Natural killer cell treated with Interleukin-12 subunit alpha and Interleukin-12 subunit beta and Interleukin-15 and Interleukin-18, amount 100 ng/mL, for 72 hours (primary cell): ENCODE results near the gene LYSET. TPM values are rescaled to one million over a fixed set of nuclear protein-coding genes. Genes with fewer than 3 reads are reported as not detected.

Experiments
- ATAC-seq, 2 donors: fragments of 150-1000 bp; cut with Tn5 transposase in 1 of 2; sonication (Bioruptor Pico), chemical (Tn5 transposase) in 1 of 2; 2 replicates each; pipeline ENCODE4 v1.10.0; 2021
- DNase-seq: peaks from one replicate; pipeline ENCODE4 v3.0.0; 2022; ENCODE audit warnings: low spot score
- H3K27ac Mint-ChIP-seq, 2 donors: 1 replicate in 1 of 2; 2 replicates in 1 of 2; pipeline ENCODE4 v1.8.0; 2022; ENCODE audit warnings: mixed read lengths in 2 of 2, mild to moderate bottlenecking in 1 of 2, moderate library complexity in 1 of 2
- H3K27me3 Mint-ChIP-seq, 2 donors: 1 replicate in 1 of 2; 2 replicates in 1 of 2; pipeline ENCODE4 v1.8.0; 2022; ENCODE audit warnings: mixed read lengths in 2 of 2
- H3K36me3 Mint-ChIP-seq: one replicate; pipeline ENCODE4 v1.8.0; 2022; ENCODE audit warnings: mixed read lengths
- H3K4me1 Mint-ChIP-seq, 2 donors: 1 replicate in 1 of 2; 2 replicates in 1 of 2; pipeline ENCODE4 v1.8.0; 2022; ENCODE audit warnings: low read depth in 2 of 2, mixed read lengths in 2 of 2, mild to moderate bottlenecking in 1 of 2
- H3K4me3 Mint-ChIP-seq: one replicate; pipeline ENCODE4 v1.8.0; 2022; ENCODE audit warnings: mixed read lengths
- H3K9me3 Mint-ChIP-seq: 2 replicates; pipeline ENCODE4 v1.8.0; 2022; ENCODE audit warnings: mixed read lengths
- total RNA-seq, 2 donors: library from RNA; stranded (reverse); gene quantifications; one replicate each; pipeline ENCODE4 v1.2.3, GENCODE V29; 2022

Gene LYSET
- total RNA-seq, 2 donors from 2014 or later, result 8.6 to 11.5 TPM

- Mint-ChIP-seq H3K4me3 (peak overlapping the region; percentile 95), H3K27ac (peak overlapping the region; percentile 86 to 87), H3K4me1 (peaks cover 30 to 32% of the 10 kb centered on the region in 2 donors), H3K9me3 (no peaks in the 10 kb centered on the region), H3K27me3 (no peaks in the 10 kb centered on the region), H3K36me3 (peaks cover 13% of the 10 kb centered on the region)
- no peak for ATAC-seq
- DNase-seq, result no peak
These were observed 1.4 kb upstream of the LYSET start for GRCh38 chr14:93183596-93184317.

GRCh38 chr14:93185349-93185720 lies 218 bp downstream of the LYSET start:
- peaks cover 29 to 32% of the 10 kb centered on the region in 2 donors for H3K4me1 Mint-ChIP-seq
- ATAC-seq (no peak), DNase-seq (no peak)
- H3K27me3 Mint-ChIP-seq, result no peaks in the 10 kb centered on the region
- no peaks in the 10 kb centered on the region for H3K9me3 Mint-ChIP-seq
- H3K27ac Mint-ChIP-seq, result peak overlapping the region; percentile 86 to 93
- H3K36me3 Mint-ChIP-seq, result peaks cover 13% of the 10 kb centered on the region
- H3K4me3 Mint-ChIP-seq, result peak overlapping the region; percentile 95

GRCh38 chr14:93186466-93186865 lies 1.3 kb downstream of the LYSET start:
- peak overlapping the region in 1 of 2 donors; percentile 20 for H3K27ac Mint-ChIP-seq
- DNase-seq (no peak), ATAC-seq (no peak)
- peaks cover 29 to 32% of the 10 kb centered on the region in 2 donors for H3K4me1 Mint-ChIP-seq
- peaks cover 13% of the 10 kb centered on the region for H3K36me3 Mint-ChIP-seq
- H3K4me3 Mint-ChIP-seq, result peak overlapping the region; percentile 68
- H3K27me3 Mint-ChIP-seq, result no peaks in the 10 kb centered on the region
- H3K9me3 Mint-ChIP-seq, result no peaks in the 10 kb centered on the region

GRCh38 chr14:93186956-93187355 lies 1.8 kb downstream of the LYSET start:
- no peak for DNase-seq
- no peaks in the 10 kb centered on the region for H3K27me3 Mint-ChIP-seq
- ATAC-seq, result no peak
- no peaks in the 10 kb centered on the region for H3K9me3 Mint-ChIP-seq
- H3K4me3 Mint-ChIP-seq, result no peak overlapping the region
- H3K4me1 Mint-ChIP-seq, result peaks cover 27 to 28% of the 10 kb centered on the region in 2 donors
- H3K27ac Mint-ChIP-seq, result no peak overlapping the region
- H3K36me3 Mint-ChIP-seq, result peaks cover 9% of the 10 kb centered on the region

GRCh38 chr14:93195316-93195999 lies 10.3 kb downstream of the LYSET start:
- Mint-ChIP-seq H3K27ac (no peak overlapping the region), H3K4me1 (no peaks in the 10 kb centered on the region), H3K4me3 (no peak overlapping the region), H3K9me3 (no peaks in the 10 kb centered on the region), H3K36me3 (no peaks in the 10 kb centered on the region), H3K27me3 (no peaks in the 10 kb centered on the region)
- DNase-seq (no peak), ATAC-seq (no peak)

DNA sequence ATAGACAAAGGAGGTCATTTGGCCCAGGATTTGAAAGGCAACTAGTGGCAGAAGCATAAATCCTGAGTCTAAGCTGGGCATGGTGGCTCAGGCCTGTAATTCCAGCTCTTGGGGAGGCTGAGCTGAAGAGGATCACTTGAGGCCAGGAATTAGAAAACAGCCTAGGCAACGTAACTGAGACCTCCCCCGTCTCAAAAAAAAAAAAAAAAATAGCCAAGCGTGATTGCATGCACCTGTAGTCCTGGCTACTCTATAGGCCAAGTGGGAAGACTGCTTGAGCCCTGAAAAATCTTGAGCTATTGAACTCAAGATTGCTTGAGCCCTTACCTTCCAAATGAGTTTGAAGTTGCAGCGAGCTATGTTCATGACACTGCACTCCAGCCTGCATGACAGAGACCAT lies 13.9 kb downstream of the LYSET start:
- ATAC-seq, result no peak
- H3K4me1 Mint-ChIP-seq, result peaks cover 0 to 2% of the 10 kb centered on the region in 2 donors
- H3K9me3 Mint-ChIP-seq, result no peaks in the 10 kb centered on the region
- no peak overlapping the region for H3K4me3 Mint-ChIP-seq
- no peak for DNase-seq
- no peak overlapping the region for H3K27ac Mint-ChIP-seq
- H3K36me3 Mint-ChIP-seq, result no peaks in the 10 kb centered on the region
- H3K27me3 Mint-ChIP-seq, result no peaks in the 10 kb centered on the region

DNA sequence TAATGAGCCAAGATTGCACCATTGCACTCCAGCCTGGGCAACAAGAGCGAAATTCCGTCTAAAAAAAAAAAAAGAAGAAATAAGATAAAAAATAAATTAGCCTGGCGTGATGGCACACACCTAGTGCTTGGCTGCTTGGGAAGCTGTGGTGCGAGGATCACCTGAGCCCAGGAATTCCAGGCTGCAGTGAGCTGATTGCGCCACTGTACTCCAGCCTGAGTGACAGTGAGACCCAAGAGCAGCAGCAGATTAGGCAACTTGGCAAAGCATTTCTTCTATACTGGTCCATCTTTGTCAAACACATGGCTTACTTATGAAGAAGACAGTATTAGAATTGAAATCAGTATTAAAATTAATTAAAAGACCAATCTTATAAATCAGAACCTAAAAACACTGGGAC lies 15.4 kb downstream of the LYSET start:
- no peak for ATAC-seq
- Mint-ChIP-seq H3K4me3 (no peak overlapping the region), H3K27me3 (no peaks in the 10 kb centered on the region), H3K27ac (no peak overlapping the region), H3K4me1 (peaks cover 9 to 10% of the 10 kb centered on the region in 2 donors), H3K9me3 (no peaks in the 10 kb centered on the region), H3K36me3 (no peaks in the 10 kb centered on the region)
- DNase-seq, result no peak

GRCh38 chr14:93201155-93201704 lies 16.1 kb downstream of the LYSET start:
- Mint-ChIP-seq H3K4me1 (peaks cover 16 to 17% of the 10 kb centered on the region in 2 donors), H3K27ac (no peak overlapping the region), H3K27me3 (no peaks in the 10 kb centered on the region), H3K36me3 (no peaks in the 10 kb centered on the region), H3K9me3 (no peaks in the 10 kb centered on the region), H3K4me3 (no peak overlapping the region)
- no peak for ATAC-seq
- no peak for DNase-seq

DNA sequence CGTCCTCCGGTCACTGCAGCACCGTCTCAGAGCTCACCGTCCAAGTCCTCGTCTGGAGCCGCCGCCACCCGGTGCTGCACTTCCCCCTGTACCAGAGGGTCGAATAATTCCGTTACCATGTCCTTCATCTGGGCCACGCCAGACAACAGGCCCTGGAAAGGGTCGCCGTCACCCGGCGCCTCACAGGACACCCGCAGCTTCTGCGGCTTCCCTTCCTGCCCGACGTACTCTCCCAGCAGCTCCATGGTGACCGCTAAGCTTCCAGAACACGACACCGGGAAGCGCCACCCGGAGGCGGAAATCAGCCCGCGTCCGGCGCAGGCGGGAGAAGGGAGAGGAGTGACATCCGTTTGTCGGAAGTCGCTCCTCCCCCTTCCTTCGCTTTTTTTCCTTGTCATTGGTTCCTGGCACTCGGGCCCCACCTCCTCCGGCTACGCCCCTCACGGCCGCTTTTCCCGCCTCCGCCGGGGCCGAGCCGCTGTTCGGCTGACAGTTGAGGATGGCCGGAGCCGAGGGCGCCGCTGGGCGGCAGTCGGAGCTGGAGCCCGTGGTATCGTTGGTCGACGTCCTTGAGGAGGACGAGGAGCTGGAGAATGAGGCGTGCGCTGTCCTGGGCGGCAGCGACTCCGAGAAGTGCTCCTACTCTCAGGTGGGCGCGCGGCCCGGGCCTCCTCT lies 21.8 kb downstream of the LYSET start, which contains the start of the genes GON7 and UBR7:
GON7 (minus strand) TSS at position 273 of the 675 bp plus-strand sequence; CDS start at position 245, 28 bp downstream.
UBR7 (plus strand) TSS at position 464 of the 675 bp plus-strand sequence; CDS start at position 500, 36 bp downstream.
- H3K9me3 Mint-ChIP-seq, result no peaks in the 10 kb centered on the region
- DNase-seq (peak; percentile 94), ATAC-seq (peak; percentile 95 to 98)
- H3K27ac Mint-ChIP-seq, result peak within 1 kb of the TSS; percentile 97 to 99
- peaks cover 27 to 38% of the 10 kb centered on the region in 2 donors for H3K4me1 Mint-ChIP-seq
- H3K27me3 Mint-ChIP-seq, result no peaks in the 10 kb centered on the region
- H3K36me3 Mint-ChIP-seq, result peaks cover 5% of the 10 kb centered on the region
- peak within 1 kb of the TSS; percentile 89 for H3K4me3 Mint-ChIP-seq

GRCh38 chr14:93207468-93208308 lies 22.6 kb downstream of the LYSET start:
- Mint-ChIP-seq H3K36me3 (peaks cover 11% of the 10 kb centered on the region), H3K9me3 (no peaks in the 10 kb centered on the region), H3K4me1 (peaks cover 27 to 38% of the 10 kb centered on the region in 2 donors), H3K27me3 (no peaks in the 10 kb centered on the region), H3K27ac (peak overlapping the region; percentile 97 to 99), H3K4me3 (peak overlapping the region; percentile 89)
- ATAC-seq (peak; percentile 65 to 74), DNase-seq (peak; percentile 65)

DNA sequence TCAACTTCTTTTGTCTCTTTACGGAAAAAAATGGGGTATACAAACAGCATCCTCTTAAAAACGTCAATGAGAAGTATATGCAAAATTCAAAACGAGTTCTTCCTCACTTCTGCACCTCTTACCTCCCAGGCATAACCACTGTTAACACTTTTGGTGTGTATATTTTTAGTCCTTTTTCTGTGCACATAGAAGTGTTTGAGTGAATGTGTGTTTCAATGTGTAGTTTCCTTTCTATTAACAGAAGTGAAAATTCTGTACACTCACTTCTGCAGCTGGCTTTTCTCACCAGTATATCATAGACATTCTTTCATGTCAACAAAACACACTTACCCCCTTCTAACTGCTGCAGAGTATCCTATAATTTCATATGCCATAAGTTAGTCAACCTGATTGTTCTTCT lies 27.3 kb downstream of the LYSET start:
- Mint-ChIP-seq H3K9me3 (no peaks in the 10 kb centered on the region), H3K27me3 (no peaks in the 10 kb centered on the region), H3K4me1 (peaks cover 5 to 16% of the 10 kb centered on the region in 2 donors), H3K27ac (no peak overlapping the region), H3K36me3 (peaks cover 23% of the 10 kb centered on the region), H3K4me3 (no peak overlapping the region)
- no peak for ATAC-seq
- DNase-seq, result no peak

DNA sequence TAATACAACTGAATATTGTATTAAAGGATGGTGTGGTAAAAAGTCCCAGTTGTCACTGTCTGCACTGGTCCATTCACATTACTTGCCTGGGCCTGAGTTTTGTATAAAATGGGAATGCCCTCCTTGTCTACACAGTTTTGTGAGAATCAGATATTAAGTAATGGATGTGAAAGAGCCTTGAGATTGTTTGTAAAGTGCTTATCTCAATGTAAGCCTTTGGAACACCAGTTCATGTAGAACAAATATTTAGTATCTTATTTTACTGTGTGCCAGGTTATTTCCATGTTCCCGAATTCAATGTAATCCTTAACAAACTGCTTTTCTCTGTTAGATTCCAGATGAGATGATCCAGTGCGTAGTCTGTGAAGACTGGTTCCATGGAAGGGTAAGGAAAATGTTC lies 29.5 kb downstream of the LYSET start:
- Mint-ChIP-seq H3K27ac (no peak overlapping the region), H3K4me1 (no peaks in the 10 kb centered on the region), H3K36me3 (peaks cover 29% of the 10 kb centered on the region), H3K27me3 (no peaks in the 10 kb centered on the region), H3K9me3 (no peaks in the 10 kb centered on the region), H3K4me3 (no peak overlapping the region)
- no peak for ATAC-seq
- DNase-seq, result no peak
